NCI-H1417 treated with DMSO at 0.1 percent for 48 hours (cell line): ENCODE results near the gene BLID.

Source experiments
- DNase-seq: peaks from one replicate; lab custom pipeline; 2025; lab: John Stamatoyannopoulos, UW

BLID gene

GRCh38 chr11:122115524-122116379, at the start of gene BLID:
Gene BLID, minus strand, starts transcription at chr11:122116215. Its CDS starts 293 bp downstream, at chr11:122115922.
- no peak for DNase-seq

DNA sequence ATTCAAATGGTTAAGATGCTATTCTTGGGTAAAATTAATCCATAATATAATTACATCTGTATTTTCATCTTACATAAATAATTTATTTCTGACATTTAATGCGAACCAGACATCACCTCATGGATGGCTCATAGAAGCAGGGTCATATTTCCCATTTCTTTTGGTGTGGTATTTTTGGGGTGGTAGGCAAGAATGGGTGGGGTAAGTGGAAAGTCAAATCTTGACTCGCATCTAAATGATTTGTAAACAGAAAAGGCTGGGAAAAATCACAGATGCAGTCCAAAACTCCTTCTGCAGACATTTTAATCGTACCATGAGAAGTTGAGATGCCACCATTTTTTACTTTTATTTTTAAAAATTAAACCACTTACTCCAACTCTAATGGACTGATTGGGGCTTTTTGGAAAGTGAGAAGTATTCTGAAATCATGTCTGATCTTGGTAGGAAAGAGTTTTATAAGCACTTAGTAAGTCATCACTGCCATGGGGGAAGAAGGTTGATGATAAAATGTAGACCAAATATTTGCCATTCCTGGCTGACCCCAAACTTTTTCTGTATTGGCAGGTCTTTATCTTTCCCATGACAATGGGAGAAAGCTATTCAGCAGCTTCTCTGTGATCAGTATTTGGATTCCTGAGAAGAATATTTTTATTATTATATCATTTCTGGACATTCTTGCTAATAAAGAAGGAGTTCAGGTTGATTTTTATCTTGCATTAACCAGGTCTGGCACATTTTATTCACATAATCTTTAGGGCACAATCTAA, 47.2 kb upstream of the BLID start:
- no peak for DNase-seq

GRCh38 chr11:122162095-122162494, 46.1 kb upstream of the BLID start:
- no peak for DNase-seq

GRCh38 chr11:122160841-122161590, 45.0 kb upstream of the BLID start:
- DNase-seq = no peak

GRCh38 chr11:122159861-122160260, 43.8 kb upstream of the BLID start:
- DNase-seq = no peak

- no peak for DNase-seq
Measured at GRCh38 chr11:122159173-122159721, 43.2 kb upstream of the BLID start.

DNA sequence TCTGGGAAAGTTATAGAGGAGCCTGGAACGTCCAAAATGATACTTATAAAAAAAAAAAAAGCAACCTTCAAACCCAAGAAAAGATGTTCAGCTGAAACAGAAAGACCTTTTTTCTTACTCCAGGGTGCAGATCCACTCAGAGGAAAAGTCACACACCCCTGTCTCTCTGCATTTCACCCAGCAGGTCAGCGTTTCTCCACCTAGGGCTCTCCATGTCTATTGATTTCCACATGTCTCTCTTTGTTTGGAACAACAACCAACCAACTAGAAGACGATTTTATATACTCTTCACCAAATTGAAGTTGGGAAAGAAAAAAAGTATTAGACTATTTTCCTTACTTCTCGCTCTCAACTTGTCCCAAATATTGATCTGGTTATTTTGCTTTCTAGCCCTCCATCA, 42.2 kb upstream of the BLID start:
- no peak for DNase-seq

- no peak for DNase-seq
Measured at GRCh38 chr11:122157653-122158161, 41.7 kb upstream of the BLID start.

DNA sequence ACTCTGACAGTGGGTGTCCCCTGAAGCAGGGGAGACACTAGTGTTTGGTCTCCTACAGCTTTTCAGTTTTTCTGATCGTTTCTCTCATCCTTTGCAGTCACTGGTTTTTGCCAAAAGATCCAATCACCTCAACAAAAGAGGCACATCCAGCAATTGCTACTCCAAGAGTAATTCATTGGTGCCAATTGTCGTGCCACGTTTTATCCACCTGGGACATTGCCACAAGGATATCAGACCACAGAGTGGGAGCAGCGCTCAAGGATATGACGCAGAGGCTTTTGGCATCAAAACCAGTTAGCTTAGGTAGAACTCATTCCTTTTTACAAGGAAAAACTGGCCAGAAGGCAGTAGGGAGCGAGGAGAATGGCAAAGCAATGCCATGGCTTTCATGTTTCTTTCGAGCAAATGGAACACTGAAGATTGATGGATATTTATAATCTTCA, 40.9 kb upstream of the BLID start:
- no peak for DNase-seq

DNA sequence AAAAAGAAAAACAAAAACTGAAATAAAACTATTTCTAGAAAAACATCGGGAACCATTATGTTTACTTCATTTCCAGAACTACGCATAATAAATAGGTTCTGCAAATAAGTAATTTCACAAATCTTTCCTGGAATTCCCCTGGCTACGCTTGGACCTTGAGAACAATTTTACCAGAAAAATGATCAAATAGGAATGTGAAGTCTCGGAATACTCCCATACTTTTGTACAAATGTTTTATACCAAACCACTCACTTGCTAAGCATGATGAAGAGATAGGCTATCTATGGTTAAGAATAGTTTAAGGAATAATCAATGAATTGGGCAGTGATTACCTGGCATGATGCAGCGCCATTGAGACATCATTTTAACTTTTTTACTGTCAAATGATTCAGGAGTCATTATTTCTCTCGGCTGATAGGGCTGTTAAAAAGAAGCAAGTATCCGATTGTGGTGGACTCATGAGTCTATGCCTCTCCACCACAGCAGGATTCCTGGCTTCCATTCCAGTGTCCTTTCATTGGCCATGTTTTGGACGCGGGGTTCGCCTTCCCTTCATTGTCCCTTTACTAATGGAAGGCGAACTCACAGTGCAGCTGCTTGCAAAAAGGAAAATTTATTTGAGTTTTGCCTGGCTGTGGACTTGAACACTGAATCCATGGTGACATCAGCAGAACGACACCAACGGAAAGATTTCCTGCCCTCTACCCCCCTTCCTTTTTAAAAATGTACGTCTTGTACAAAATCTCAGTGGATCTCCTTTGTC, 39.9 kb upstream of the BLID start:
- no peak for DNase-seq

- no peak for DNase-seq
Measured at GRCh38 chr11:122154994-122155393, 39.0 kb upstream of the BLID start.

GRCh38 chr11:122154227-122154626, 38.2 kb upstream of the BLID start:
- DNase-seq = no peak

- DNase-seq = no peak
Measured at GRCh38 chr11:122153746-122154145, 37.7 kb upstream of the BLID start.

DNA sequence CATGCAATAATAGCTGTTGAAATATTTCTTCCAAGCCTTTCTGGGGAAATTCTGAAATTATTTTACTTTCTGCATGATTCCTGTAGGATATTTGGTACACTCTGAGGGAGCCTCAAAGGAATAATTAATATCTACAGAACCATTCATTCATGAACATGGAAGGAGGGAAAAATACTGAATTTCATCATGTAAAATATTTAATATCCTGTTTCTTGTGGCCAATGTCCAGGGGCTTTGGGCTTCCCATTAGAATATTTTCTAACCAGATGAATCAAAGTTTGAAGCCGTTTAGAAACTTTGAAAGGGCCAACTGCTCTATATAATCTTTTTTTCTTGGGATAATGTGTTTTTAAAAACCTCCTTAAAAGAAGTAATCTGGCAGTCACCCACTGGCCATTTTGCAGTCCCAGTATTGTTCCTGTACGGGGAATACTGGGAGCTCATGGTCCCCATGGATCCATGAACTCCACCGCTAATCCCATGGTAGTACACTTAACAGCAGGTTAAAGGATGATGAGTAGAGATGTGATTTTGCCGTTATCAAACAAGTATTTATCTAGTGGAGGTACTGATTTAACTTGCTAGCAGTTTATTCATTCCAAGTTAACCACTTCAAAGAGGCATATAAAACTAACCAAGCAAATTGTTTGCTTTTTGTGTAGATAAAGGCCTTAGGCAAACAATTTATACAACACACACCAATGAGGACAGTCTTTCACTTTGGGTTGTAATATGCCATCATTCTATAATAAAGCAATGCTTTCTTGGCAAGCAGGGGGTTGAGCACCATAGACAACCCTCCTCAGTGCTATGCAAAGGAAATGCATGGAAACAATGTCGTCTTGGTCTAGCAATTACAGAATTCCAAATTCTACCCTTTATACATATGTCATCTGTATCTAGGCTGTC, 34.5 kb upstream of the BLID start:
- no peak for DNase-seq

DNA sequence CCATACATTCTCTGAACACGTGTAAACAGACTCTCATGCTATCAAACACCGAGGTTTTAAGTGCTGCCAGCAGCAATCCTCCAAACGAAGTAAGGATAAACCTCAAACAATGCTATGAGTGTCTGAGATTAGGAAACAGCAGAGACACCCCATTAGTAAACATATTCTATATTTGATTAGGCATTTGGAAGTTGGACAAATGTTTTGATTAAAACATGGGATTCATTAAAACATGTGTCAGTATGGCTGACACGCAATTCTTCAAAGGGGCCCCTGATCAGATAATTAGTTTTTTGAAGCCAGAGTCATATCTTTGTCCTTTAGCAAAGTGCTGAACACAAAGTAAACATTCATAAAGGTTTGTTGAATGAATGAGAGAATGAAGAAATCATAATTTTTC, 33.2 kb upstream of the BLID start:
- DNase-seq = no peak

- no peak for DNase-seq
Measured at GRCh38 chr11:122146475-122146874, 30.5 kb upstream of the BLID start.

DNA sequence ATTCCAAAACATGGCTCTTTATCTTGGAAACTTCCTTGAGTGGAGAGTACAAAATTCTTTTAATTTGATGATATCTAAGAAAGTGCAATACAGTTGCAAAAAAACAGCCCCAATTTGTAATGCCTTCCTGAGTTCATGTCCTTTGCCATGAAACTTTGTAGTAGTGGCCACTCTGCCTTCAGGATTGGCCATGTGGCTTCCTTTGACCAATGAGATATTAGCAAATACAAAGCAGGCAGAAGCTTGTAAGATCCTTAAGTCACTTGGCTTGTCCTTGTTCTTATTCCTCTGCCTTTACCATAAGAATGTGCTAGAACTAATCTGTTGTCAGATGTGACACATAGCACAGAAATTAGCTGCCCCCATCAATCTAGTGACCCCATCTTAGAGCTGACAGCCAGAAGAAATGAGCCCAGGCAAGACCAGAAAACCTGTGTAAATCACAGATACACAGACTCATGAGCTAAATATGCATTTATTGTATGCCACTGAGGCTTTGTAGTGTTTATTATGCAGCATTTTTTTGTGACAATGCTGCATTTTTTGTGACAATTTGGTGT, 29.8 kb upstream of the BLID start:
- DNase-seq = no peak

DNA sequence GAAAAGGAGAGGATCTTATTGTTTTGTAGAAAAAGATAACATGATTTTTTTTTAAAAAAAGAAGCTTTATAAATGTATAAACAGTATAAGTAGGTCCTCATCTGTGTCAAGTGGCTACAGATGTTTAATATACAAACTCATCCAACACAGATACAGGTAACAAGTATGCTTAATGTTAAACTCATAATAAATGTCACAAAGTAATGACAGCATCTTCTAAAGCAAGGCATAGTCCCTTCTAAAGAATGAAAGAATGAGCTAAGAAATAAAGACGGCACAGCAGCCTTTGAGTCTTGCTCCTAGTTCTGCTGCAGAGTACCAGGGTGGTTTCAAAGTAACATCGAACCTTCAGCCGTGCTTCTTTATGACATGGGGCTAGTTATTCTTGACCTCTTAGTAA, 28.7 kb upstream of the BLID start:
- DNase-seq = no peak

DNA sequence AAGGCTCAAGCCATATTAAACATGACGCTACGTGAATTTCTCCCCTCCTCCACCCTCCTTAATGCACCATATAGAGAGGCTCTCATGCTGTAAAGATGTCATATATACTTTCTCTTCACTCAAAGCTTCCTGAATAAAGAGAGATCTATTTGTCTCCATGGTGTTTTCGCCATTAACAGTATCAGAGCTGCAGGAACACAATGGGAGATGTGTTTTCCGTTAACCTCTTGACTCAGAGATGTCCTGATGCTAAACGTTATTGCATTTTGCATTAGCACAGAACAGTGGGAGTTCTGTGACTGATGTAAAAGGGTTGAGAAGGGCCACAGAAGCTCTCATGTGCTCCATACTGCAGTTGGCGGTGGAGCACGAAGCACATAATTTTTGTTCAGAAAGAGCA, 25.7 kb upstream of the BLID start:
- DNase-seq = no peak

DNA sequence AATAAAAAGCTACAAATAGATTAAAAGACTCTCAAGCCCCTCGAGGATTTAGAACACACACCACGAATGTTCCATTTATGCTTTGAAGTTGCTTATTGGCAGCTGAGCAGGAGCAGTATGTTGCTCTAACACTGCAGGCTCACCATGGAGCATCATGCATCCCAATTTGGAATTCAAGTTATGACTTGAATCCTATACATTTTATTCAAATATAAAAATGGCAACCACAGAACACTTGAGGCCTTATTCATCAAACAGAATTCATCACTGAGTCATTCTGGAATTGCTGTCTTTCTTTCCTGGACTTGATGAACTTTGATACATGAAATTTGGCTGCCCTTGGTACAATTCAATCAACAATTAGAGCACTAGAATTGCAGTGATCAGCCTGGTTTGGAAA, 24.5 kb upstream of the BLID start:
- no peak for DNase-seq
